ENCODE data around the gene TENM4.

DNA sequence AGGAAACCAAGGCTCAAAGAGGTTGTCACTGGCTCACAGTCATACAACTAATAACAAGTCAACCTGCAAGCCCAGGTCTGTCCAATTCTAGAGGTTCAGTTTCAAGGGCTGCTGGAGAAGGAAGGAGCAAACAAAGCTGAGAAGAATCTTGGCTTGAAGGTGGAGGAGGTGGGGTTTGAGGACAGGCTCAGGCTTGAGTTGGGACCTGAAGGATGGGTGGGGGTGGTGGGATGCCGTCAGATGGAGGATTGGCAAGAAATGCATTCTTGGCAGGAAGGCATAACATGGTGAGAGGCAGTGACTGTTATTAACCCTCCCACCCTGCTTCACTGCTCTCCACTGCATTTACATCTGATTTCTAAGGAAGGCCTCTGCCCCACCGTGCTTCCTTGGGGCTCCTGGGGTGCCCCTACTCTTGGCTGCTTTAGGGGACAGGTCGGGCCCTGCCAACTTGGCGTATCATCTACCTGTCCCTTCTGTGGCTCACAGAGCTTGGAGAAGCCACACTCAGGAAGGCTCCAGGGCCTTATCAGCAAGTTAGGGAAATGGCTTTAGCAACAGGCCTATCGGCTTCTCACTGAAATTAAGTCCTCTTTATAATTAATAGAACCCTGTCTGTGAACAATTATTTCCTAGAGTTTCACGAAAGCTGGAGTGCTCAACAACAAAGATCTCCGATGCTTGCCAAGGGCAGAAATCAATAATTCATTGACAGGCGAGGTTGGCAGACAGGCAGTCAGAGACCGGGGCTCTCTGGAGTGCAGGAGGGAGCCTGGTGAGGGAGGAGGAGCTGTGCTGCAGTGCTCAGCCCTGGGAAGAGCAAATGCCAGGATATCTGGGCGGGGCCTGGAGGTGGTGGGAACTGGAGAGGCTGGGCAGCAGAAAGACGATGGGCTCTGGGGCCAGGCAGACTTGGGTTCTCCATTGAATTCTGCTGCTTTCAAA lies 781.2 kb downstream of the TENM4 start:
- TF ChIP-seq, protein P1, sequence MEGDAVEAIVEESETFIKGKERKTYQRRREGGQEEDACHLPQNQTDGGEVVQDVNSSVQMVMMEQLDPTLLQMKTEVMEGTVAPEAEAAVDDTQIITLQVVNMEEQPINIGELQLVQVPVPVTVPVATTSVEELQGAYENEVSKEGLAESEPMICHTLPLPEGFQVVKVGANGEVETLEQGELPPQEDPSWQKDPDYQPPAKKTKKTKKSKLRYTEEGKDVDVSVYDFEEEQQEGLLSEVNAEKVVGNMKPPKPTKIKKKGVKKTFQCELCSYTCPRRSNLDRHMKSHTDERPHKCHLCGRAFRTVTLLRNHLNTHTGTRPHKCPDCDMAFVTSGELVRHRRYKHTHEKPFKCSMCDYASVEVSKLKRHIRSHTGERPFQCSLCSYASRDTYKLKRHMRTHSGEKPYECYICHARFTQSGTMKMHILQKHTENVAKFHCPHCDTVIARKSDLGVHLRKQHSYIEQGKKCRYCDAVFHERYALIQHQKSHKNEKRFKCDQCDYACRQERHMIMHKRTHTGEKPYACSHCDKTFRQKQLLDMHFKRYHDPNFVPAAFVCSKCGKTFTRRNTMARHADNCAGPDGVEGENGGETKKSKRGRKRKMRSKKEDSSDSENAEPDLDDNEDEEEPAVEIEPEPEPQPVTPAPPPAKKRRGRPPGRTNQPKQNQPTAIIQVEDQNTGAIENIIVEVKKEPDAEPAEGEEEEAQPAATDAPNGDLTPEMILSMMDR (IDR thresholded peaks at IDR 0.05; ENCODE audit: low read depth, low read length, missing input control), result no peak
- TF ChIP-seq, protein P2, sequence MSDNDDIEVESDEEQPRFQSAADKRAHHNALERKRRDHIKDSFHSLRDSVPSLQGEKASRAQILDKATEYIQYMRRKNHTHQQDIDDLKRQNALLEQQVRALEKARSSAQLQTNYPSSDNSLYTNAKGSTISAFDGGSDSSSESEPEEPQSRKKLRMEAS (IDR thresholded peaks at IDR 0.05), result no peak
- TF ChIP-seq GABPA (IDR thresholded peaks at IDR 0.05 in 1 of 2, conservative IDR thresholded peaks at IDR 0.05 in 1 of 2) (no peak), SP1 (IDR thresholded peaks at IDR 0.05) (no peak), YY1 (IDR thresholded peaks at IDR 0.05) (no peak), RAD21 (IDR thresholded peaks at IDR 0.05) (peak in 1 of 2 donors; percentile 36), FOXA1 (IDR thresholded peaks at IDR 0.05) (no peak), JUND (IDR thresholded peaks at IDR 0.05) (no peak), HNF4G (IDR thresholded peaks at IDR 0.05) (no peak), RXRA (IDR thresholded peaks at IDR 0.05) (peak in 1 of 2 donors; percentile 14)
- TF ChIP-seq, protein P3, sequence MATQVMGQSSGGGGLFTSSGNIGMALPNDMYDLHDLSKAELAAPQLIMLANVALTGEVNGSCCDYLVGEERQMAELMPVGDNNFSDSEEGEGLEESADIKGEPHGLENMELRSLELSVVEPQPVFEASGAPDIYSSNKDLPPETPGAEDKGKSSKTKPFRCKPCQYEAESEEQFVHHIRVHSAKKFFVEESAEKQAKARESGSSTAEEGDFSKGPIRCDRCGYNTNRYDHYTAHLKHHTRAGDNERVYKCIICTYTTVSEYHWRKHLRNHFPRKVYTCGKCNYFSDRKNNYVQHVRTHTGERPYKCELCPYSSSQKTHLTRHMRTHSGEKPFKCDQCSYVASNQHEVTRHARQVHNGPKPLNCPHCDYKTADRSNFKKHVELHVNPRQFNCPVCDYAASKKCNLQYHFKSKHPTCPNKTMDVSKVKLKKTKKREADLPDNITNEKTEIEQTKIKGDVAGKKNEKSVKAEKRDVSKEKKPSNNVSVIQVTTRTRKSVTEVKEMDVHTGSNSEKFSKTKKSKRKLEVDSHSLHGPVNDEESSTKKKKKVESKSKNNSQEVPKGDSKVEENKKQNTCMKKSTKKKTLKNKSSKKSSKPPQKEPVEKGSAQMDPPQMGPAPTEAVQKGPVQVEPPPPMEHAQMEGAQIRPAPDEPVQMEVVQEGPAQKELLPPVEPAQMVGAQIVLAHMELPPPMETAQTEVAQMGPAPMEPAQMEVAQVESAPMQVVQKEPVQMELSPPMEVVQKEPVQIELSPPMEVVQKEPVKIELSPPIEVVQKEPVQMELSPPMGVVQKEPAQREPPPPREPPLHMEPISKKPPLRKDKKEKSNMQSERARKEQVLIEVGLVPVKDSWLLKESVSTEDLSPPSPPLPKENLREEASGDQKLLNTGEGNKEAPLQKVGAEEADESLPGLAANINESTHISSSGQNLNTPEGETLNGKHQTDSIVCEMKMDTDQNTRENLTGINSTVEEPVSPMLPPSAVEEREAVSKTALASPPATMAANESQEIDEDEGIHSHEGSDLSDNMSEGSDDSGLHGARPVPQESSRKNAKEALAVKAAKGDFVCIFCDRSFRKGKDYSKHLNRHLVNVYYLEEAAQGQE (IDR thresholded peaks at IDR 0.05), result no peak
- TF ChIP-seq, protein P4, sequence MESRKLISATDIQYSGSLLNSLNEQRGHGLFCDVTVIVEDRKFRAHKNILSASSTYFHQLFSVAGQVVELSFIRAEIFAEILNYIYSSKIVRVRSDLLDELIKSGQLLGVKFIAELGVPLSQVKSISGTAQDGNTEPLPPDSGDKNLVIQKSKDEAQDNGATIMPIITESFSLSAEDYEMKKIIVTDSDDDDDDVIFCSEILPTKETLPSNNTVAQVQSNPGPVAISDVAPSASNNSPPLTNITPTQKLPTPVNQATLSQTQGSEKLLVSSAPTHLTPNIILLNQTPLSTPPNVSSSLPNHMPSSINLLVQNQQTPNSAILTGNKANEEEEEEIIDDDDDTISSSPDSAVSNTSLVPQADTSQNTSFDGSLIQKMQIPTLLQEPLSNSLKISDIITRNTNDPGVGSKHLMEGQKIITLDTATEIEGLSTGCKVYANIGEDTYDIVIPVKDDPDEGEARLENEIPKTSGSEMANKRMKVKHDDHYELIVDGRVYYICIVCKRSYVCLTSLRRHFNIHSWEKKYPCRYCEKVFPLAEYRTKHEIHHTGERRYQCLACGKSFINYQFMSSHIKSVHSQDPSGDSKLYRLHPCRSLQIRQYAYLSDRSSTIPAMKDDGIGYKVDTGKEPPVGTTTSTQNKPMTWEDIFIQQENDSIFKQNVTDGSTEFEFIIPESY (IDR thresholded peaks at IDR 0.05), result no peak
